GM19351 (cell line): Measurements from ENCODE around the gene JMY.
A peak's percentile ranks its signal among the peaks of the same experiment; 100 is the strongest.

Source experiments
- ATAC-seq: cut with Tn5 transposase; IDR thresholded peaks from one replicate; pipeline ENCODE4 v1.9.1; 2021; ENCODE audit warnings: mild to moderate bottlenecking, moderate library complexity; ENCODE audit not compliant: unreplicated experiment

JMY gene

GRCh38 chr5:79235634-79236361, at the start of gene JMY:
JMY (plus strand) TSS chr5:79236131; CDS start chr5:79236651, 520 bp downstream.
- peak; percentile 68 for ATAC-seq

DNA sequence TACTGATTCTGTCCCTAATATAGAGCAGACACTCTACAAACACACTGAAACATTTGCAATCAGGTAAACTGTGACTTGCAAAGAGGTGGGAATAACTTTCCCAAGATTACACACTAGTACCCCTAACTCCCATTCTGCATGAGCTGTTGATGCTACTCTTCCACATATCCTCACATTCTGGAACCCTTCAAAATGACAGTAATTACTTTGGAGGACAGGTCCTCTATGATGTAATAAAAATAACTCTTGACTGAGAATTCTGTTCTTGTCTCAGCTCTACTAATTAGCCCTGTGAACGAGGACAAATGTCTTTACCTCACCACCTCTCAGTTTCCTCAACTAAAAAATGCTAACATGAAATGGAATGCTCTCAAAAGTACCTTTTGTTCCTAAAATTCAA, 49.5 kb upstream of the JMY start:
- ATAC-seq: no peak

GRCh38 chr5:79189439-79190234, 46.3 kb upstream of the JMY start:
- no peak for ATAC-seq

DNA sequence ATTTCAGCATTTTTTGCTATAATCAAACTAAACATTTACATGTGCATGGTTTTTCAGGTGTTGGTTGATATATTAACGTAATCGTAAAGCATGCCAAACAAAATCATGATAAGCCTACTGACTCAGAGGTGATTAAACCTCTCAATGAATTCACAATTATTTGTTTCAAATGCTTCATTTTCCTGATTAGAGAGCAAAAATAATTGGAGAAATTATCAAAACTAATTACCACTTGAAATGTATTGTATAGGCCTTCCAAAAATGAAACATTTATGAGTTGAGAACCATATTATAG, 45.7 kb upstream of the JMY start:
- no peak for ATAC-seq

- ATAC-seq: no peak
Observed at GRCh38 chr5:79191457-79191856, 44.5 kb upstream of the JMY start.

DNA sequence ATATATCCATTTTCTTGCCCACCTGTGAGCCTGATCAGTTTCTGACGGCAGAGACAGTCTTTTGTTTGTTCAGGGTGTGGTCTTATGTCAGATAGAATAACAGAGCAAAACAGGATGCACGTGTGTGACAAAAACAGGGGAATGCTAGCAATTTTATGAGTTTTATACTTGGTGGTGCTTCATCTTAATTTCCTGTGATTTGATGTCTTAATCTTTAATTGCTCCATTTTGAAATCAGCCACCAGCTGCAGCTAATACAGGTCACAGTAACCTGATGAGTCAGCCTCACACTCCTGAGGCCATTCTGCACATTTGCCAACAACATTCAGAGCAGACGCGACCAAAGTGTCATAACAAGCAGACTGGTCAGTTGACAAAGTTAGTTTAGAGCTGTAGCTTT, 42.3 kb upstream of the JMY start:
- no peak for ATAC-seq

DNA sequence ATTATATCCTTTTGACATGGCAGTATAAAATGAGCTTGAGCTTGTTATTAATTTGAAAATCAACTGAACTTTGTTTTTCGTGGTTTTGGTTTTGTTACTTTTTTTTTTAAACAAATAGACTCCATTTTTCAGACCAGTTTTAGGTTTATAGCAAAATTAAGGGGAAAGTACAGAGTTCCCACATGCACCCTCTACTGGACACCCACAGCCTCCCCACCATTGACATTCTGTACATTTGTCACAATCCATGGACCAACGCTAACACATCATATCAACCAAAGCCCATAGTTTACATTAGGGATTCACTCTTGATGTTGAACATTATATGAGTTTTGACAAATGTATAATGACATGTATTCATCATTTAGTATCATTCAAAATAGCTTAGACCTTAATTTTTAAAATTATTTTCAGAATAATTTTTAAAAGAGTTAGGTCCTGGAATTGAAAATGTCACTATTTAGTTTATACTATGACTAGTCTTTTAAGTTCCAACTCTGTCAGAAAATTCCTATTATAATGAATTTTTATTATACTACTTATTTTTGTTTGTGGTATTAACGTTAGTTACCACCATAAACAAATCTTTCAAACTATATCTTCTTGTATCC, 35.3 kb upstream of the JMY start:
- ATAC-seq: no peak

DNA sequence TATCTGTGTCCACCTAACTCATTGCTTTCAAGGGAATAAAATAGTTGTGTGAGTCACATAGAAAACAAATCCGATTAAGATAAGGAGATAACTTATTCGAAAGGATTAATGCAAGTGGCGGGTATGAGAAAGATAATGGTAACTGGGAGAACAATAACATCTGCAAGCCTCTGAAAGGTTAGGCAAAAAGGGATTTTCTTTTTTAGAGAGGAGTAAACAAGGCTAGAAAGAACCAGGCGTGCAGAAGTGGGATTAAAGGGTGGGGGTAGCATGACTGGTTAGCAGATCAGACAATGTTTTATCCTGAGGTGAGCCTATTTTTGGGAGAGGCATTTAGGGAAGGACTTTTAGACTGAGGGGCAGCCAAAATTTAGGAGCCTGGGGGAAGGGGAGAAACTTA, 34.7 kb upstream of the JMY start:
- no peak for ATAC-seq

GRCh38 chr5:79202076-79202475, 33.9 kb upstream of the JMY start:
- no peak for ATAC-seq

DNA sequence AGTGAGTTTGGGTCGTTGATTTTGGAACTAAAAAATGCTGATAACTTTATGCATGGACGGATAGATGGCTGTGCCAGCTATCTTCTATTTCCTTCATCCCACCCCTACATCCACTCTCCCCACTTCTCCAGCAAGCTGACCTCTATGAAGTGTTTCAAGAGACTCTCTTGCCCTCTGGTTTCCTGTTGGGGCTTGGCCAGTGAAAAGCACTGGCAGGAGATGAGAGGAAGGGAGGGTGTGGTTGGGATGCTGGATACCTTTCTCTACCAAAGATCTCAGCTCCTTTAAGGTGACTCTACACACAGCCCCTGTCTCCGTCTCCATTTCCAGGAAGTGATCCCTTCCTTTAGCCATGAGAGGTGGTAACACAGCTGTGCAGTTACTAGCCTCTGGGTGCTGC, 30.0 kb upstream of the JMY start:
- ATAC-seq: no peak

DNA sequence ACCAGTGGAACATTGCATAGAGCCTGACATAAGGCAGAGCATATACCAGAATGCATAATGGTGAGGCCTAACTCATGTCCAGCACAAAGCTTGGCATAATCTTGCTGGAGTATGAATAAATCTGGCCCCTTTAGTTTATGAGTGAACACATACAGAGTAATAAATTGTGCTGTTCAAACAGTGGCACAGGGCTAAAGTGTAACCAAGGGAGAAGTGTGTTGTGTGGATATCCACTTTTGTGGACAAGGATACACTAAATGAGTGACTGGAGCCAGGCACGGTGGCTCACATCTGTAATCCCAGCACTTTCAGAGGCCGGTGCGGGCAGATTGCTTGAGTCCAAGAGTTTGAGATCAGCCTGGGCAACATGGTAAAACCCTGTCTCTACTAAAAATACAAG, 29.4 kb upstream of the JMY start:
- ATAC-seq: no peak

DNA sequence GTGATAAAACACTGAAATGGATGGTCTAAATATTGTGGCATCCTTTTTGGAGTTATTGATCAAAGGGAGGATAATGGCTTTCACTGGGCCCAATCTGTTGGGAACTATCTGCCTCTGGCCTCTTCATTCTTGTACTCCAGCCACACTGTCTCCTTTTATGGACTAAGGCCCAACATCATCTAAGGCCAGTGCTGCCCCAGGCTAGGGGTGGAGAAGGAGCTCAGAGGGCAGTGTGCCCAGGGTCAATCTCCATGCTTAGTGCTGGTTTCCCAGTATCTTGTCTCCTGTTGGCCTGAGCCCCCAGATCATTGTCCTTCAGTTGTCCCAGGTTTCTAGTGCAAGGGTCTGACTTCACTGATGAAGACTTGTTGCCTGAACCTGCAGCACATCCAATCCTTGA, 26.4 kb upstream of the JMY start:
- no peak for ATAC-seq

DNA sequence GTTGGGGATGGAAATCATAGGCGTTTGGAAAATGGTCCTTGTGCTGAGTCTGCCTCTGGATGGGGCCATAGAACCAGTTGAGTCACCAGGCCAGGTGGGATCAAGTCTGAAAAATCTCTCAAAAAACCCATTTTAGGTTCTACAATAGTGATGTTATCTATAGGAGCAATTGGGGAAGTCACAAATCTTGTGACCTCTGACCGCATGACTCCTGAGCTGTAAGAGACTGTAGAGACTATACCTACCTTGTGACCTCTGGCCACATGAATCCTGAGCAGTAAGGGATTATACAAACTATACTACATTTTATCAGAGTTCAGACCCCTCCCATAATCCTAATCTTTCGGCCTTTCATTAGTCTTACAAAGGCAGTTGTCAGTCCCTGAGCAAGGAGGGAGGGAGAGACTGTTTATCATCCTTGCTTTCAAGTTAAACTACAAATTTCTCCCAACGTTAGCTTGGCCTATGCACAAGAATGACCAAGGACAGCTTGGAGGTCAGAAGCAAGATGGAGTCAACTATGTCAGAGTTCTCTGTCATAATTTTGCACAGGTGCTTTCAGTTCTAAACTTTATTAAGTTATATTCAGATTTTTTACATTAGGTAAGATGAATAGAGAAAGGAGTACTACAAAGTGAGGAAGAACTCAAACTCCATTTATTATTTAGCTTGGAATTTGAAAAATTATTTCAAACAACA, 11.5 kb upstream of the JMY start:
- ATAC-seq: no peak

DNA sequence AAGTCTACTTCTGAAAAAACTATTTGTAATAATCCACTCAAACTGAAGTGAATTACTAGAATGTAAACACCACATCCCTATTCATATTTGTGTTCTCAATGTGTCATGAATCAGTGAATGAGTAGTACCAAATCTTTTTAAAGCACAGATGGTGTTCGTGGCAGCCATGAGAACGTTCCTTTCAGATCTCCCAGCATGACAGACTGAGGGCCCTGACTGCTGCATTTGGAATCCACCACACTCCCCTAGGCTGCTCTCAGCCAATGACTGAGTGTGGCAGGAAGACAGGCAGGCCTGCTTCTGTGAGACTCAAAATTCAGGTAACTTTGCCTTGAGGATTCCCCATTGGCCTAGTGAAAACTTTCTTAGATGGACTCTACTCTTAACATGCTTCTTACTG, 10.9 kb upstream of the JMY start:
- no peak for ATAC-seq

DNA sequence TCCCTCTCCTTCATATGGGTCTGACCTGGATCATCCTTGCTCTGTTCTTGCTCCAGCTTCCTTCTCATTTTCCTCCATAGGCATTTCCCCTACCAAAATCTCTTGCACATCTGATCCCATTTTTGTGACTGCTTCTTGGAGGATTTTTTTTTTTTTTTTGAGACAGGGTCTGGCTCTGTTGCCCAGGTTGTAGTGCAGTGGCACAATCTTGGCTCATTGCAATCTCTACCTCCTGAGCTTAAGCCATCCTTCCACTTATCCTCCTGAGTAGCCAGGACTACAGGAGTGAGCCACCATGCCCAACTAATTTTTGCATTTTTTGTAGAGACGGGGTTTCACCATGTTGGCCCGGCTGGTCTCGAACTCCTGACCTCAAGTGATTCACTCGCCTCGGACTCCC, 10.5 kb upstream of the JMY start:
- no peak for ATAC-seq

DNA sequence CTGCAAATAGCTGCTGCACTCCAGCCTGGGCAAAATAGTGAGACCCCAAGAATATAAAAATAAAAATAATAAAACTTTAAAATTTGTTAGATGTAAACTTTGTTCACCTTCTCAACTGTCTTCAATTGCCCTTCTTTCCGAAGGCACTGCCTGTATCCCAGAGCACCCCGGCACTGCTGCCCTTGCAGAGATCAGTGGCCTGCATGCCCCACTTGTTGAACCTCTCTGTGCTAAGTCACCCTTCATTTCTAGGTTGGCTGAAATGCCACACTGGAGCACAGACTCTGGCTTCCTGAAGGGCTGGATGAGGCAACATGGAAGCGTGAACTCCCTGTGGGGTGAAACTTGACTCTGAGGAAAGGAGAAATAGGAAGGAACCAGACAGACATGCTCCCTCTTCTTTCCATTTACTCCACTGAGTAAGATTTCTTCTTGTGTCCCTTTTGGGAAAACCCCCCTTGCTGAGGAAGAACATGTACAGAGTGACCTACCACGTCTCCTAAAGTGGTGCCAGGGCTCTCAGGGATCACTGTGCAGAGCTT, 8.4 kb upstream of the JMY start:
- no peak for ATAC-seq

DNA sequence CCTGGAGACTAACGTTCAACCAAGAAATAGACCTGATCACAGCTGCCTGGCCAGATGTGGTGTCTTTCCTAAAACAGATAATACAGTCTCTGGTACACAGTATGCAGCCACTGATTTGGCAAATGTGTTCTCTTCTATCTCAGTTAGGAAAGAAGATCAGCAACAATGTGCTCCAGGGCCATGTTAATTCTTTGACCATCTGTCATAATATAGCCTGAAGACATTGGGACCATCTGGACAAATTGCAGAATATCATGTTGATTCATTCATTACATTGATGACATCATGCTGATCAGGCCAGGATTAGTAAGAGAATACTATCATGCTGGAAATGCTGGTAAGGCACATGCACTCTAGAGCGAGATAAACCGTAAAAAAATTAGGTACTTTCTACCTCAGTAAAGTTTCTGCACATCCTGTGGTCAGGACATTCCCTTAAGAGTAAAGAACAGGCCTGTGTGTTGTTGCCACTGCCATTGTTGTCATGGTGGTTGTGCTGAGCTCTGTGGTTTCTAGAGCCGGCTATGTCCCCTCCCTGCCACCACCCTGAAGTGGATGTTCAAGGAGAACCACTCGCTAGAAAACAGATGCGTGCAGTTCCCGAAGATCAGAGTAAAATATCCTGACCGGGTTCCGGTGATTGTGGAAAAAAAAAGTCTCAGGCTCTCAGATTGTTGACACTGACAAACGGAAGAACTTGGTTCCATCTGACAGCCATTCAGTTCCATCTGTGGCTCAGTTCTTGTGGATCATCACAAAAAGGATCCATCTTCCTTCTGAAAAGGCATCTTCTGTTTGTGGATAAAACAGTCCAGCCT, 6.4 kb upstream of the JMY start:
- peak; percentile 87 for ATAC-seq

DNA sequence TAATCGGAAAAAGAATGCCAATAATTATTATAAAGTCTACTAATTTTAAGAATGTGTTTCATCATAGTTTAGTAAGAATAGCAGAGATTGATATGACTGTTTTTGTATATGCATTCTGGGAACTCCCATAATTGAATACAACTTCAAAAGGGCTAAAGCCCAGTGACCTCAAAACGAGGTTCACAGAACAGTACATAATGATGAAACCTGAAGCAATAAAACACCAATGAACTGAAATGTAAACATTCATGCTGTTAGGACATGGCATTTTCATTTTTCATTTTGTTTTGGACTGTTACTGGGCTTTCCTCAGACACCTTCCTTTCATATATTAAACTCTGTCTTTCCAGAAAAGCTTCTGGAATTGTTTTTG, 684 bp upstream of the JMY start:
- no peak for ATAC-seq

DNA sequence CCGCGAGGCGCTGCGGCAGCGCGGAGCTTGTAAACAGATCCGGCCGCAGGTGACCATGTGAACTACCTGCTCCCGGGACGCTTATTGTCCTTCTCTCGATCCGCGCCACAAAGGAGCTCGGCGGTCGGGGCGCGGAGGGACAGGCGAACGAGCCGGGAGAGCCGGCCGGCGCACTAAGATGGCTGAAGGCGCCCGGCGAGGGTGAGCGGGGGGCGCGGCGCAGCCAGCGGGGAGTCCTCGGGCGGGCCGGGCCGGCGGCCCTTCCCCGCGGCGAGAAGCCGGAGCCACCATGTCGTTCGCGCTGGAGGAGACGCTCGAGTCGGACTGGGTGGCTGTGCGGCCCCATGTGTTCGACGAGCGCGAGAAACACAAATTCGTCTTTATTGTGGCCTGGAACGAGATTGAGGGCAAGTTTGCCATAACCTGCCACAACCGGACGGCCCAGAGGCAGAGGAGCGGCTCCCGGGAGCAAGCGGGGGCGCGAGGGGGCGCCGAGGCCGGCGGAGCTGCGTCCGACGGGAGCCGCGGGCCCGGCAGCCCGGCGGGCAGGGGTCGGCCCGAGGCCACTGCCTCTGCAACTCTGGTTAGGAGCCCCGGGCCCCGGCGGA, 535 bp downstream of the JMY start:
- ATAC-seq: peak; percentile 16
